ENCODE measurements around the gene MIEN1. TPM values are rescaled to one million over a fixed set of nuclear protein-coding genes. Genes with fewer than 3 reads are reported as not detected.

MIEN1 gene
- total RNA-seq, 2 donors from 2014 or later: 24.6 to 45.2 TPM

DNA sequence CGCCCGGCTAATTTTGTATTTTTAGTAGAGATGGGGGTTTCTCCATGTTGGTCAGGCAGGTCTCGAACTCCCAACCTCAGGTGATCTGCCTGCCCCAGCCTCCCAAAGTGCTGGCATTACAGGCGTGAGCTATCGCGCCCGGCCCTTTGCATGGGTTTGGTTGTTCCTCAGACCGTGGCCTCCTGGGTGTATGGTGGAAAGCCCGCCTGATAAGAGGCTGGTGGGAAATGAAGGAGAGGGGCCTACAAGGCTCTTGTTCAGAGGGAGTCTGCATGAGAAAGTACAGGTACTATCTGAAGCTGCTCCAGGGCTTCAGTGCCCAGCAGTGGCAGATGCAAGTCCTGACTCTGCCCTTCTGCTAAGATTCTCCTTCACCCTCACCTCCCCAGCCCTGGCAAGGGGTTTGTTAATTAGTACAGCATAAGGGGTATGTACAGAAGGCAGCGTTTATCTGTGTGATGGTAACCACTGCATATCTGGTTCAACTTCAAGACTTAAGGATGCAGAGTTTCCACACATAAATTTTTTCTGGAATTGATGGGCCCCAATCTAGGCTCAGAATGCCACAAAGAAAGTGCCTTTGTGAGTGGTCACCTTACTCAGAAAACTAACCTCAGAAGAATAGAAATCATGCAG is 31.6 kb upstream of the MIEN1 start:
- Mint-ChIP-seq H3K27ac (peak overlapping the region; percentile 41), H3K4me1 (peaks cover 50% of the 10 kb centered on the region), H3K27me3 (no peaks in the 10 kb centered on the region), H3K4me3 (peak overlapping the region; percentile 16), H3K9me3 (no peaks in the 10 kb centered on the region), H3K36me3 (ENCODE audit: low read depth) (peaks cover 90% of the 10 kb centered on the region)
- ATAC-seq (replicated peaks): peak; percentile 15

DNA sequence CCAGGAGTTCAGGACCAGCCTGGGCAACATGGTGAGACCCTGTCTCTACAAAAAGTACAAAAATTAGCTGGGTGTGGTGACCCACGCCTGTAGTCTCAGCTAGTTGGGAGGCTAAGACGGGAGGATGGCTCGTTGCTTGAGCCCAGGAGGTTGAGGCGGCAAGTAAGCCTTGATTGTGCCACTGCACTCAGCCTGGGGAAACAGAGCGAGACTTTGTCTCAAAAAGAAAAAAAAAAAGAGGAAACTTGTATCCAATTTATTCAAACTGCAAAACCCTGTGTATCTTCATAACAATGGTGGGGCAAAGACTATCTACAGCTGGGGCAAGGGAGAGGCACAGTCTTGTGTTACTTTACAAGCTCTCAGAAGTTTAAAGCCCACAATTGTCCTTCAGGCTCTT is 28.9 kb upstream of the MIEN1 start:
- Mint-ChIP-seq H3K27ac (peak overlapping the region; percentile 98), H3K27me3 (no peaks in the 10 kb centered on the region), H3K9me3 (no peaks in the 10 kb centered on the region), H3K4me3 (peak overlapping the region; percentile 76), H3K36me3 (ENCODE audit: low read depth) (peaks cover 62% of the 10 kb centered on the region), H3K4me1 (peaks cover 47% of the 10 kb centered on the region)
- no peak for ATAC-seq (replicated peaks)

DNA sequence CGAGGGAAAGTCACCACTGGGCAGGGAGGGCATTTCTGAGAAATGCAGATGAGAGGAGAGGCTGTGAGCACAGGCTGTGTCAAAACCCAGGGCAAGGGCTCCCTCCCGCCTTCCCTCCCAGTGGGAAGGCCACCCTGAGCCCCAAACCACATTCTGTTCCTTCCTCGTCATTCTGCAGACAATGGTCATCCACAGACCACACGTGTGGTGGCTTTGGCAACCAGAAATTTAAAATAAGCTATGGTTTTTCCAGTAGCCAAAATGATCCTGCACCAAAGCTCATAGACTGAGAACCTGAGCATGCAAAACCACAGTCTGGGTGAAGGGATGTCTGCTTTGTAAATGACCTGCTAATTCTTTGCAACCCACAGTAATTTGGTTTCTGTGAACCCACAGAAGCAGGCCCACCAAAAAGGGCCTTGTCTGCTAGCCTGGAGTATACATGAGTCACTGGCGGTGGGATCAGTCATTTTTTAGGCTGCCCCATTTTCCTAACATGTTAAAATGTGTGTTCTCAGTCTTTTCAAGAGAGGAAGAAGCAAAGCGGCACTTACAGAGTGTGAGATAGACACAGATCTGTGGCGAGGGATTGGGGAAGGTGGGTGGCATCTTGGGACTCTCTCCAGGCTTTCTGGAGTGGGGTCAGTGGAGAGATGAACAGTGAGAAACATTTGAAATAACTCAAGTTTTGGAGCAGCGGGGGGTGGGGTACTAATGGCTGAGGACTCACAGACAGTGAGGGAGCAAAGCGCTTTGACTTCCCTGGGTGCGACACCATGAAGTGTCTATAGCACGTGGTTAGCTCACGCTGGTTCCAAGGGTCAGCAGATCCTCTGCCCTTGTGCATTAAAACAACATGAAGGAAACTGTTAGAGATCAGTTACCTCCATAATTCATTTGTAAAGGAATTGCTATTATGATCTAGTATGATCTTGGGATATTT is 27.9 kb upstream of the MIEN1 start:
- Mint-ChIP-seq H3K4me3 (peak overlapping the region; percentile 76), H3K27ac (peak overlapping the region; percentile 98), H3K9me3 (no peaks in the 10 kb centered on the region), H3K36me3 (ENCODE audit: low read depth) (peaks cover 52% of the 10 kb centered on the region), H3K4me1 (peaks cover 50% of the 10 kb centered on the region), H3K27me3 (no peaks in the 10 kb centered on the region)
- peak; percentile 52 for ATAC-seq (replicated peaks)

DNA sequence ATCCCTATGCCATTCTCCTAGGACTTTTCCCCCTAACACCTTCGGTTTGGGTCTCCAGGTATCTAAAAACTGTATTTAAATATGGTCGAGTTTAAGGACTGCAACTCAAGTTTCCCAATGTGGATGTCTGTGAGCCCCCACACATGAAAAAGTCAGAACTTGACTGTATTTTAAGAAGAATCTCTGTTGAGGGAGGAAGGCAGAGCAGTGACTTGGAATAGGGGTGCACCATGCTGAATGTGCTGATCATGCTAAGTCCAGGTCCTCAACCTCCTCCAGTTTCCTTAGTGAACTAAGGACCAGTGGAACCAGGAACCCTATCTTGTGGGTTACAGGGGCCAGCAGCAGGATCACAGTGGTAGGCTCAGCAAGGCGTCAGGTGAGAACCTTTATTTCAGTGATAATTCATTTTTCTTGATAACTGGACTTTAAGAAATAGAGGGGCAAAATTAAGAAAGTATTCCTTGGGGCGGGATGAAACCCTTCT is 26.9 kb upstream of the MIEN1 start:
- peaks cover 42% of the 10 kb centered on the region for H3K36me3 Mint-ChIP-seq (ENCODE audit: low read depth)
- peaks cover 46% of the 10 kb centered on the region for H3K4me1 Mint-ChIP-seq
- no peaks in the 10 kb centered on the region for H3K9me3 Mint-ChIP-seq
- ATAC-seq (replicated peaks): no peak
- H3K27ac Mint-ChIP-seq: peak overlapping the region; percentile 98
- H3K27me3 Mint-ChIP-seq: no peaks in the 10 kb centered on the region
- H3K4me3 Mint-ChIP-seq: peak overlapping the region; percentile 76

DNA sequence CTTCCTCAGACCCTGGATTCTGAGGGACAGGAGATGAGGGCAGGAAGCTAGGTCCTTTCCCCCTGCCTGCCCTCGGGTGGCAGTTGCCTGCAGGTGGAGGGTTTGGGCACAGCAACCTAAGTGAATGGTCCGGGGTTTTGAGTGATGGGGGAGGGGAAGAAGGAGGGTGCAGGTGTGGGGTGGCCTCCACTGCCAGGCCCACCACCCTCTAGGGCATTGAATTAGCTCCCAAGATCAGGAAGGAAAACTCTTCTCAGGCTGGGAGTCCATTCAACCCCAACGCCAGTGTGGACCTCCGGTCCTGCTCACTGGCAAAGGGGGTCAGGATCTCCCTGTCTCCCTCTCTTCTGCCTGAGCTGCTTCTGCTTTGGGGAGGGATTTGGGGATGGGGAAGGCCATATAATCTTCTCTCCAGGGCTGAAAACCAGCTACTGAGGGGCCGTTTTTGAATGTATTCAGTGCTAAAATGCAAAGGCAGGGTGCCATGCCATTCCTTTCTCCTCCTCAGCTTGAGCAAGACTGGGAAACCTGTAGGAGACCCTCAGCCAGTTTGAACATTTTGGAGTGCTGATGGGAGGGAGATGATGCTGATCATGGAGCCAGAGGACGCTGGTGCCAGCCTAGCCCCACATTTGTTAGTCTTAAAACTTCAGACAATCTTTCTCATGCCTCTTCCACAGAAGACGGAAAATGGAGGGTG is 26.2 kb upstream of the MIEN1 start:
- Mint-ChIP-seq H3K9me3 (no peaks in the 10 kb centered on the region), H3K27me3 (no peaks in the 10 kb centered on the region), H3K4me3 (peak overlapping the region; percentile 76), H3K4me1 (peaks cover 46% of the 10 kb centered on the region), H3K27ac (peak overlapping the region; percentile 85), H3K36me3 (ENCODE audit: low read depth) (peaks cover 37% of the 10 kb centered on the region)
- ATAC-seq (replicated peaks): no peak

DNA sequence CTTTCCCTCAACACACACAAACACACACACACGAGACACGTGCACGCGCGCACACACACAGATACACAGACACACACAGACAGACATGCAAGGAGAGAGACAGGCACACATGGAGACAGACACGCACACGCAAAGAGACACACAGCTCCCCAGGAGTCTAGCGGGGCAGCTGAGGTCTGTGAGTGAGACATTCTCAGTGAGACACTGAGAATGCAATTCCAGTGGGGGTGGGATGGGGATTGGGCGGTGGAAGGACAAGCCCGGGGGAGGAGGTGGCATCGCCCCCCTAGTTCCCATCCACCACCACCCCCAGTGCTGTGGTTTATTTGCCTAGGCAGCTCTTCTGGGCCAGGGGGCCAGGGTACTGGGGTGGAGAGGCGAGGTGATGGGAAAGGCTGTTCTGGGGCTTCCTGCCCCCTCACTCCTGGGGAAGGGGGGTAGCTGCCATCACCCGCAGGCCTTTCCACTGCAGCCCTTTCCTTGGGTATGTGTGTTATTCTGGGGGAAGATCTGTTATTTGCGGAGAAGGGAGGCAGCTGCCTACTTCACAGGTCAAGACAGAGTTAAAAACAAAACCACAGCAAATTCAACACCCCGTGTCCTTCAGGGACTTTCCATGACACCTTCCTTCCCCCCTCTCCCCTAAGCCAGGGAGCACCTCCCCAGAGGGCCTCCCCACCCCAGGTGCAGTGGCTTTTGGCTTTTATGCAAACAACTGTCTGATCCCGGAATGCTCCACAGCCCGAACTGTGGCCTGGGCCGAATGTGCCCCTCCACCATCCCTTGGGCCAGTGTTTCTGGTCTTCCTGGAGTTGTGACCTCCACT is 25.4 kb upstream of the MIEN1 start:
- ATAC-seq (replicated peaks): no peak
- Mint-ChIP-seq H3K27me3 (no peaks in the 10 kb centered on the region), H3K9me3 (no peaks in the 10 kb centered on the region)

DNA sequence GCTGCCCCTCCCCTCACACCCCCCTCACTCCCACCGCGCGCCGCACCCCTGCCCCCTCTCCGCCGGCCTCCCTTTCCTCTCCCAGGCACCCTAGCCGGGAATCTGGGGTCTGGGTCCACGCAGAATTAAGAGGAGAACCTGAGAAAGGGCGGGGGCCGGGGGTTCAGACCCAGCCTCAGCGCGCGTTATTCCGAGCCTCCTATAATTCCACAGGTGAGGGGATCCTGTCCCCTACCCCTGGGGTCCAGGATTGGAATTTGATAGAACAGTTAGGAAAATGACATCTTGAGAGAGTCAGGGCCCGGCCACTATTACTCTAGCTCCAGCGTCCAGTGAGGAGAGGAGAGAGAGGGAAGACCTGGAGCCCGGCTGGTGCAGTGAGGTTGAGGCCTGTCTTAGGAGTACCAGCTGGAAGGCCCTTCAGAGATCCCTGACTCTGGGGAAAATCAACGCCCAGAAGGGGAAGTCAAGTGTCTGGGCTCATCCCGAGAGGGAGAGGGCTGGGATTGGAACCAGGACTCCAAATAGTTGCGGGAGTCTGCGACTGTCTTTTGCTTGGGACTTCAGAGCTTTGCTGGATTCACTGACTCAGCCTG is 24.7 kb upstream of the MIEN1 start:
- Mint-ChIP-seq H3K36me3 (ENCODE audit: low read depth) (peaks cover 25% of the 10 kb centered on the region), H3K9me3 (no peaks in the 10 kb centered on the region), H3K4me3 (peak overlapping the region; percentile 76), H3K27ac (peak overlapping the region; percentile 85), H3K4me1 (peaks cover 43% of the 10 kb centered on the region), H3K27me3 (no peaks in the 10 kb centered on the region)
- ATAC-seq (replicated peaks): no peak

More for the DNA sequence above, 25.4 kb upstream of the MIEN1 start:
- peak overlapping the region; percentile 85 for H3K27ac Mint-ChIP-seq
- peak overlapping the region; percentile 76 for H3K4me3 Mint-ChIP-seq
- peaks cover 30% of the 10 kb centered on the region for H3K36me3 Mint-ChIP-seq (ENCODE audit: low read depth)
- H3K4me1 Mint-ChIP-seq: peaks cover 43% of the 10 kb centered on the region

DNA sequence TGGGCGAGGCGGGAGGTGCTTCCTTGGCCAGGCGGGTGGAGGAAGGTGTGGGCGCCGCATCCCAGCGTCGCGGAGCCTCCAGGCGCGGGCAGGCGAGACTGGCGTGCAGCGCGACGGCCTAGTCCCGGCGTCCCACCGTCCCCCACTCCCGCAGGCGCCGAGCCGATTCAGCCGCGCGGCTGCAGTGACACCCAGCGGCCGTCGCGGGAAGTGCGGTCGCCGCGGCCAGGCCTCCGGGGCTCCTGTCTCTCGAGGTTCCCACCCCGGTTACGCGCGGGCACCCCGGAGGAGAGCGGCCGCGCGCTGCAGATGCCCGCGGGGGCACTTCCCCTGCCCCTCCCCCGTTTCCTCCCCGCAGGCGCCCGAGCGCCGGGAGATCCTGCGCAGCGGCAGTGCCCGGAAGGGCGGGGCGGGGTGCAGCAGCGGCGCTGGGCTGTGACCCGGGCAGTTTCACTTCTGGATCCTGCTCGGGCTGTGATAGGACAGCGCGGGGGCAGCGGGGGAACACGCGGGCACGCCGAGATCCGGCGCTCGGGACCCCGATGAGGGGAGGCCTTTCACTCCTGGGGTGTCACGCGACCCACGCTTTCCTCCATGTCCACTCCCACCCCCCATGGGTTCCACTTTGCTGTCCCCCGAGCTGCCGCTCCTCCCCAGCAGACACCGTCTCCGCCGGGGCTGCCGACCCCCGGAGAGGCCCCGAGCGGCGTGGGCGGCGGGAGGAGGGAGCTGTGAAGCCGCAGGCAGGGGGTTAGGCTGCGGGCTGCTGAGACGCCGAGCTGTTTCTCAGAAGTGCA is 24.0 kb upstream of the MIEN1 start:
- peak overlapping the region; percentile 85 for H3K27ac Mint-ChIP-seq
- H3K4me1 Mint-ChIP-seq: peaks cover 43% of the 10 kb centered on the region
- H3K36me3 Mint-ChIP-seq (ENCODE audit: low read depth): peaks cover 19% of the 10 kb centered on the region
- H3K9me3 Mint-ChIP-seq: no peaks in the 10 kb centered on the region
- no peaks in the 10 kb centered on the region for H3K27me3 Mint-ChIP-seq
- peak; percentile 82 for ATAC-seq (replicated peaks)
- peak overlapping the region; percentile 76 for H3K4me3 Mint-ChIP-seq

DNA sequence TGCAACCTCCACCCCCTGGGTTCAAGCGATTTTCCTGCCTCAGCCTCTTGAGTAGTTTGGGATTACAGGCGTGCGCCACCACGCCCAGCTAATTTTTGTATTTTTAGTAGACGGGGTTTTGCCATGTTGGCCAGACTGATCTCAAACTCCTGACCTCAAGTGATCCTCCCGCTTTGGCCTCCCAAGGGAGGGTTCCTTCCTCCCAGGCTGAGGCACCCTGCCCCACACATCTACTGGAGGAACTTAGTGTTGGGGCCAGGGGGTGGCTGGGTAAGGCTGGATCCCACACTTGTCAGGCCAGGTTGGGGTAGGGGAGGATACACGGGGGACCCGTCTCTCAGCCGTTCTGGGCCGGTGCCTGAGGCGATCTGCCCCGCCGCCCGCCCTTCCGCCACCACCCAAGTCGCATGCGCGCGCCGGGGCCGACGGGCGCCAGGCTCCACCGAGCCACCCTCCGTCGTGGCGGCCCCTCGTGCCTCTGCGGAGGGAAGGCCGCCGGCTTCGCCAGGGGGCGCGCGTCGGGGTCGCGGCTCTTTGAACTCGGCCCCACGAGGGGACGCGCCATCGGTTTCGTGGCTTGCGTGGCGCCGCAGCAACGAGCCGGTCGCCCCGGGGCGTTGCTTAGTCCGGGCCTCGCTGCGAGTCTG is 23.3 kb upstream of the MIEN1 start:
- peaks cover 12% of the 10 kb centered on the region for H3K36me3 Mint-ChIP-seq (ENCODE audit: low read depth)
- H3K4me1 Mint-ChIP-seq: peaks cover 37% of the 10 kb centered on the region
- no peaks in the 10 kb centered on the region for H3K9me3 Mint-ChIP-seq
- peak; percentile 30 for ATAC-seq (replicated peaks)
- peak overlapping the region; percentile 97 for H3K27ac Mint-ChIP-seq
- H3K27me3 Mint-ChIP-seq: no peaks in the 10 kb centered on the region
- H3K4me3 Mint-ChIP-seq: peak overlapping the region; percentile 76

DNA sequence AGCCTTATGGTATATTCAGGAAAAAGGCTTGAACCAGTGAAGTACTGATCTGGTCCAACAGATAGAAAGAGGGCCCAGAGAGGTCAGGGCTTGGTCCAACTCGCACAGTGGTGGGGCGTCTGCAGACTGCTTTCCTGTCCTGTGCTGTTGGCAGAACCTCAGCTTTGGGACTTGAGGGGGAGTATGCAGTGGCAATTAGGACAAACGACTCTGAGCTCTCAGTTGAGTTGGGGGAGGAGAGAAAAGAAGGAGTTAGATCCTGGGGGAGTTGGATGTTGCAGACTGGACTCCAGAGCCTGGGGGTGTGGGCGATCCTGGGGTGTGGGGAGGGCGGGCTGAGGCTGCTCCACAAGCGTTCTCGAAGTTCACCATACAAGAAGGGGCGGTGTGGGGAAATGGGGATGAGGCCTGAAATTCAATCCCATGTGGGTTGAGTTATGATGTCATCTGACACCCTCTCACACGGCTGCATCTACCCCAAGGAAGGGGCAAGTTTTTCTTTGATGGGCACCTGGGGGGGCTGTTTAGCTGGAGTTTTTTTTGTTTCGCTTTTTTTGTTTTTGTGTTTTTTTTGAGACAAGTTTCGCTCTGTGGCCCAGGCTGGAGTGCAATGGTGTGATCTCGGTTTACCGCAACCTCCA is 22.0 kb upstream of the MIEN1 start:
- Mint-ChIP-seq H3K4me1 (peaks cover 25% of the 10 kb centered on the region), H3K36me3 (ENCODE audit: low read depth) (no peaks in the 10 kb centered on the region), H3K4me3 (peak overlapping the region; percentile 76), H3K9me3 (no peaks in the 10 kb centered on the region), H3K27ac (peak overlapping the region; percentile 81), H3K27me3 (no peaks in the 10 kb centered on the region)
- no peak for ATAC-seq (replicated peaks)

DNA sequence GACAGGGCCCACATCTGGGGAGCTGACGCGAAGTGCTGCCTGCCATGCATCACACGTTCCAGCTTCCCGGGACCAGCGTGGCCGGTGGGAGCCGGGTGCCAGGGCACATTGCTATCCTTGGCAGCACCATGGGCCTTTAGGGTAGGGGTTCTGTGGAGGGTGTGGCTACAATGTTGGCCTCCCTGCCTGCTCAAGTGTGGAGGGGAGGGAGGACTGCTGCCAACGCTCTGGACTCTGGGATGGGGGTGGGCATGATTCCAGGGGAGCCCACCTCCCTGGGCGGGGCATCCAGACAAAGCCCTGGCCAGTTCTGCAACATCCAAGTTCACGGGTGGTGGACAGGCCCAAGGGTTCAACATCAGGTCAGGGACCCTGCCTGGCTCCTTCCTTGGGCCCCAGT is 21.3 kb upstream of the MIEN1 start:
- H3K4me1 Mint-ChIP-seq: peaks cover 19% of the 10 kb centered on the region
- no peak for ATAC-seq (replicated peaks)
- no peaks in the 10 kb centered on the region for H3K27me3 Mint-ChIP-seq
- peak overlapping the region; percentile 63 for H3K4me3 Mint-ChIP-seq
- no peak overlapping the region for H3K27ac Mint-ChIP-seq
- no peaks in the 10 kb centered on the region for H3K36me3 Mint-ChIP-seq (ENCODE audit: low read depth)
- H3K9me3 Mint-ChIP-seq: no peaks in the 10 kb centered on the region

DNA sequence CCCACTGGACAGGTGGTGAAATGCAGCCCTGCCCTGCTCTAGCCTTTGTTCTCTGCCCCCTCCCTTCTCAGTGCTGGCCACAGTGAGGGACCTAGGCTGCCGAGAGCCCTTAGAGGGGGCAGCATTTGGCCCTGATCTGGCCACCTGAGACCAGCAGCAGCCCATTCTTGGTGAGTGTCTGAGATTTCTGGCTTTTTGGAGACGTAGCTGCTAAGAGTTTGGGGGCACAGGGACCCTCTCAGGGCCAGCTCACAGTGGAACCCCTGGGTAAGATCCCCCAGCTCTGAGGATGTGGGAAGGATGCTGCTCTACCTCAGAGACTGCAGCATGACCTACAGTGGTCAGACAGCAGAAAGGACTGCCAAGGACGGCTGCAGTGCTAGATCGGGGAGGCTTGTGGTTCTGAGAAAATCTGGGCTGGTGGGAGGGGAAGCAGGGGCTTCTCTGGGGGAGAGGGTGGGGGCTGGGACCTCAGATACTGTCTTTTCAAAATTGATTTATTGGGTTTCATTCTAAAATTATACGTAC is 20.7 kb upstream of the MIEN1 start:
- Mint-ChIP-seq H3K27ac (peak overlapping the region; percentile 28), H3K9me3 (no peaks in the 10 kb centered on the region), H3K4me1 (peaks cover 13% of the 10 kb centered on the region), H3K36me3 (ENCODE audit: low read depth) (no peaks in the 10 kb centered on the region), H3K4me3 (no peak overlapping the region), H3K27me3 (no peaks in the 10 kb centered on the region)
- ATAC-seq (replicated peaks): no peak
